Measurements from ENCODE around the gene USP2. TPM values are rescaled to one million over a fixed set of nuclear protein-coding genes. Genes with fewer than 3 reads are reported as not detected.

Gene USP2
- total RNA-seq, 1 donor from 2014 or later, result 6.7 TPM

GRCh38 chr11:119342362-119343130 lies 38.9 kb downstream of the USP2 start:
- Histone ChIP-seq H3K9ac (ENCODE audit: low read length) (no peak overlapping the region), H3K9me3 (ENCODE audit: insufficient read depth, low read depth, low read length) (no peaks in the 10 kb centered on the region), H3K36me3 (ENCODE audit: insufficient read depth, low read length) (no peaks in the 10 kb centered on the region), H3K4me2 (ENCODE audit: low read length) (no peak overlapping the region), H3K27ac (ENCODE audit: low read depth, low read length) (no peak overlapping the region), H3K27me3 (ENCODE audit: insufficient read depth, low read length) (peaks cover 14% of the 10 kb centered on the region), H3K4me3 (ENCODE audit: insufficient read depth, low read depth, low read length) (no peak overlapping the region), H2AFZ (ENCODE audit: low read depth, low read length) (no peak overlapping the region), H3K4me1 (ENCODE audit: insufficient read depth, low read length) (peaks cover 28% of the 10 kb centered on the region), H4K20me1 (ENCODE audit: insufficient read depth, low read length) (peaks cover 9% of the 10 kb centered on the region), H3K79me2 (ENCODE audit: insufficient read depth, low read length) (peaks cover 3% of the 10 kb centered on the region)
- Mint-ChIP-seq H3K27ac (ENCODE audit: unreplicated experiment) (no peak overlapping the region), H3K4me1 (ENCODE audit: low read depth, unreplicated experiment) (peaks cover 10% of the 10 kb centered on the region), H3K27me3 (ENCODE audit: low read depth, unreplicated experiment) (peaks cover 52% of the 10 kb centered on the region), H3K36me3 (ENCODE audit: low read depth, unreplicated experiment) (peaks cover 2% of the 10 kb centered on the region), H3K9me3 (ENCODE audit: unreplicated experiment) (peaks cover 2% of the 10 kb centered on the region), H3K4me3 (ENCODE audit: unreplicated experiment) (no peak overlapping the region)
- no peak for FAIRE-seq
- TF ChIP-seq EZH2 (IDR thresholded peaks at IDR 0.05; ENCODE audit: insufficient read depth, low read length) (no peak), CTCF (IDR thresholded peaks at IDR 0.05; ENCODE audit: insufficient read depth, low read depth, low read length) (no peak)
- DNase-seq (ENCODE audit: low read depth), result no peak

DNA sequence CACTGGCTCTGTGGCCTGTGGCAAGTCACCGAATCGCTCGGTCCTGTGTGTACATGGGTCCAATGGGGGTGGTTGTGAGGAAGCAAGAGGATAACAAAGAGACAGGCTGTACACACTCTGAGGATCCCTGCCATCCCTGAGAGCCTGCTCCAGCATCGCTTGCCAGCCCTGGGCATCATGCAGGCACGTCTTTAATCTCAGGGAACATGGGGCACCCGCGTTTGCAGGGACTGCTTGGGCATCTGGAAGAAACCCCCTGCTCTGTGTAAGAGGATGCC lies 39.5 kb downstream of the USP2 start:
- Histone ChIP-seq H3K36me3 (ENCODE audit: insufficient read depth, low read length) (no peaks in the 10 kb centered on the region), H3K9me3 (ENCODE audit: insufficient read depth, low read depth, low read length) (no peaks in the 10 kb centered on the region), H3K79me2 (ENCODE audit: insufficient read depth, low read length) (peaks cover 8% of the 10 kb centered on the region), H3K4me1 (ENCODE audit: insufficient read depth, low read length) (peaks cover 34% of the 10 kb centered on the region), H2AFZ (ENCODE audit: low read depth, low read length) (no peak overlapping the region), H3K9ac (ENCODE audit: low read length) (no peak overlapping the region), H3K4me3 (ENCODE audit: insufficient read depth, low read depth, low read length) (no peak overlapping the region), H3K27ac (ENCODE audit: low read depth, low read length) (no peak overlapping the region), H3K4me2 (ENCODE audit: low read length) (no peak overlapping the region), H4K20me1 (ENCODE audit: insufficient read depth, low read length) (peaks cover 9% of the 10 kb centered on the region), H3K27me3 (ENCODE audit: insufficient read depth, low read length) (peaks cover 10% of the 10 kb centered on the region)
- Mint-ChIP-seq H3K4me1 (ENCODE audit: low read depth, unreplicated experiment) (peaks cover 15% of the 10 kb centered on the region), H3K36me3 (ENCODE audit: low read depth, unreplicated experiment) (peaks cover 2% of the 10 kb centered on the region), H3K4me3 (ENCODE audit: unreplicated experiment) (no peak overlapping the region), H3K27me3 (ENCODE audit: low read depth, unreplicated experiment) (peaks cover 47% of the 10 kb centered on the region), H3K9me3 (ENCODE audit: unreplicated experiment) (peaks cover 2% of the 10 kb centered on the region), H3K27ac (ENCODE audit: unreplicated experiment) (no peak overlapping the region)
- TF ChIP-seq EZH2 (IDR thresholded peaks at IDR 0.05; ENCODE audit: insufficient read depth, low read length), result no peak
- TF ChIP-seq CTCF (IDR thresholded peaks at IDR 0.05; ENCODE audit: insufficient read depth, low read depth, low read length), result no peak
- DNase-seq (ENCODE audit: low read depth) (no peak), FAIRE-seq (no peak)
